ENCODE measurements around the gene SLC38A11.

DNA sequence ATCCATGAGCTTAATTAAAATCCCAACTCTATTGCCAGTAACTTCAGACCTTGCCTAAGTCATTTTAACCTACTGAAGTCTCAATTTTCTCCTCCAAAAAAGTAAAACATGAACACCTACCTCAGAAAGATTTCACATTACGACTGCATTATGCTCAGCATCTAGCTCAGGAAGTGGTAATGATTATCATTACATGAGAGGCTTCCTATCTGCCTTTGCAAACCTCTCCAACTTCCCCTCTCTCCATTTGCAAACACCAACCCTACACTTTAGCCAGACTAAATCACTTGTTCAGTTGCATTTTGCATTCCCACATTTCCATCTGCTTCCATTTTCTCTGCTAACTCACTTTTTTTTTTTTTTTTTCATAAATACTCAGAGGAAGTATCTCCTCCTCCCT is 6.8 kb downstream of the SLC38A11 start:
- TF ChIP-seq, protein P1, sequence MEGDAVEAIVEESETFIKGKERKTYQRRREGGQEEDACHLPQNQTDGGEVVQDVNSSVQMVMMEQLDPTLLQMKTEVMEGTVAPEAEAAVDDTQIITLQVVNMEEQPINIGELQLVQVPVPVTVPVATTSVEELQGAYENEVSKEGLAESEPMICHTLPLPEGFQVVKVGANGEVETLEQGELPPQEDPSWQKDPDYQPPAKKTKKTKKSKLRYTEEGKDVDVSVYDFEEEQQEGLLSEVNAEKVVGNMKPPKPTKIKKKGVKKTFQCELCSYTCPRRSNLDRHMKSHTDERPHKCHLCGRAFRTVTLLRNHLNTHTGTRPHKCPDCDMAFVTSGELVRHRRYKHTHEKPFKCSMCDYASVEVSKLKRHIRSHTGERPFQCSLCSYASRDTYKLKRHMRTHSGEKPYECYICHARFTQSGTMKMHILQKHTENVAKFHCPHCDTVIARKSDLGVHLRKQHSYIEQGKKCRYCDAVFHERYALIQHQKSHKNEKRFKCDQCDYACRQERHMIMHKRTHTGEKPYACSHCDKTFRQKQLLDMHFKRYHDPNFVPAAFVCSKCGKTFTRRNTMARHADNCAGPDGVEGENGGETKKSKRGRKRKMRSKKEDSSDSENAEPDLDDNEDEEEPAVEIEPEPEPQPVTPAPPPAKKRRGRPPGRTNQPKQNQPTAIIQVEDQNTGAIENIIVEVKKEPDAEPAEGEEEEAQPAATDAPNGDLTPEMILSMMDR (IDR thresholded peaks at IDR 0.05): no peak
- no peak for TF ChIP-seq POLR2AphosphoS5 (IDR thresholded peaks at IDR 0.05; ENCODE audit: insufficient read depth in 1 of 2, low read depth in 1 of 2)

Data from vagina (tissue), 2 donors.